Cardiac fibroblast (primary cell): Measurements from ENCODE around the gene CFAP61.
"Not testable (repeated sequence)": the region's sequence is repeated elsewhere in the genome, so short reads cannot be mapped to it uniquely, and the experiment has no call there.

ENCODE experiments used
- DNase-seq, 2 donors: peaks; one replicate each; pipeline versions ENCODE4 v3.0.0 to v3.0.0-alpha.2; 2010; ENCODE audit warnings: low read depth in 2 of 2
- H3K4me3 ChIP-seq, 2 donors: replicated peaks in 1 of 2; 1 replicate in 1 of 2; 2 replicates in 1 of 2; pipeline ENCODE4 v1.5.1; 2011; ENCODE audit warnings: low read depth in 2 of 2, low read length in 2 of 2, mild to moderate bottlenecking in 2 of 2, moderate library complexity in 1 of 2
- TF ChIP-seq, protein P1 (sequence below): IDR thresholded peaks from one replicate; pipeline ENCODE4 v1.5.1; 2011; ENCODE audit warnings: low read depth, mild to moderate bottlenecking, low read length, inconsistent platforms

Gene CFAP61

DNA sequence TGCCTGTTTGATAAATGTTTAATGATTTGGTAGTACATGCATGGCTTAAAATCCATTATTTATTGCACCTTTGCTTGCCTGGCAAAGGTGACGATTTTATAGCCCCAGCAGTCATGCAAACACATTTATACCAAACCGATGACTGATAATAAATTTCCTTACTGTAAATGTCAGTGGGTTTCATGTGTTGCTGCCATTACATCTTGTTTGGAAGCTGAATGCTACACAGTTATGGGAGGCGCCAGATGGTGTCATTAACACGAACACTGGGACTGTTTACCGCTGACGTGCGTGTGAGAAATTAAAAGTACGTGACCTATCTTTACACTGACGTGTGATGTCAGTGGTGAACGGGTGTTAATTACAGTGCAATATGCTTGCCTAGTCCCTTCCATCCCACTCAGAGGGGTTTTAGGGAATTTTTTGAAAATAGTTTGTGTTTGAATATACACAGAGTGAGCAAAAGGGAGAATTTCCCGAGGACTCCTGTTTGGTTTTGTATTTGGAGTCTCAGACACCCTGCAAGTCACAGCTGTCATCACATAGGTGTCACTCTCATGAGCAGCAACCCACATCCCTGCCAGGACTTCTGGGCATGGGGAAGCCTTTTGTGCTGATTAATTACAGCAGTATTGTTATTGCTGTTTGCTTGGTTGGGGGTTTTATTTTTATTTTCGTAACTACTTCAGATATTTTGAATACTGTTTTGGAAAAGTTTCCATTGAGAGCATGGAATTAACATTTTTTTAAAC, 163.8 kb downstream of the CFAP61 start:
- H3K4me3 ChIP-seq: no peak overlapping the region
- no peak for DNase-seq
- TF ChIP-seq, protein P1, sequence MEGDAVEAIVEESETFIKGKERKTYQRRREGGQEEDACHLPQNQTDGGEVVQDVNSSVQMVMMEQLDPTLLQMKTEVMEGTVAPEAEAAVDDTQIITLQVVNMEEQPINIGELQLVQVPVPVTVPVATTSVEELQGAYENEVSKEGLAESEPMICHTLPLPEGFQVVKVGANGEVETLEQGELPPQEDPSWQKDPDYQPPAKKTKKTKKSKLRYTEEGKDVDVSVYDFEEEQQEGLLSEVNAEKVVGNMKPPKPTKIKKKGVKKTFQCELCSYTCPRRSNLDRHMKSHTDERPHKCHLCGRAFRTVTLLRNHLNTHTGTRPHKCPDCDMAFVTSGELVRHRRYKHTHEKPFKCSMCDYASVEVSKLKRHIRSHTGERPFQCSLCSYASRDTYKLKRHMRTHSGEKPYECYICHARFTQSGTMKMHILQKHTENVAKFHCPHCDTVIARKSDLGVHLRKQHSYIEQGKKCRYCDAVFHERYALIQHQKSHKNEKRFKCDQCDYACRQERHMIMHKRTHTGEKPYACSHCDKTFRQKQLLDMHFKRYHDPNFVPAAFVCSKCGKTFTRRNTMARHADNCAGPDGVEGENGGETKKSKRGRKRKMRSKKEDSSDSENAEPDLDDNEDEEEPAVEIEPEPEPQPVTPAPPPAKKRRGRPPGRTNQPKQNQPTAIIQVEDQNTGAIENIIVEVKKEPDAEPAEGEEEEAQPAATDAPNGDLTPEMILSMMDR: no peak

DNA sequence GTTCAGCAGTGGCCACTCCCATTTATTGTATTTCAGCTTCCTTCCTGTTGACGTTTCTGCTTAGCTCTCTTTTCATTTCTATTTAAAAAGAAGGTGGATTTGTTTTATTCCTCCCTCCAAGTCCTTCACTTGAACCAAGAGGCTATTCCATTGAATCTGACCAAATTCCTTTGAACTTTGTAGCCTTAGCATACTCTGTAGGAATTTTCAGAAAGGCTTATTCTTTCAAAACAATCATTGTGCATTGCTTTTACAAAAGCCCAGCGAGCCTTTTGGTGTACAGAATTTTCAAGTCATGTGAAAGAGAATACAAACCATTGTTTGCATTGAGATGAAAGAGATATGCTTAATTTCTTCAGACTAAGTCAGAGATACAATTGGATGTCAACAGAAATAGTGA, 164.6 kb downstream of the CFAP61 start:
- no peak overlapping the region for H3K4me3 ChIP-seq
- TF ChIP-seq, protein P1: no peak
- DNase-seq: no peak

DNA sequence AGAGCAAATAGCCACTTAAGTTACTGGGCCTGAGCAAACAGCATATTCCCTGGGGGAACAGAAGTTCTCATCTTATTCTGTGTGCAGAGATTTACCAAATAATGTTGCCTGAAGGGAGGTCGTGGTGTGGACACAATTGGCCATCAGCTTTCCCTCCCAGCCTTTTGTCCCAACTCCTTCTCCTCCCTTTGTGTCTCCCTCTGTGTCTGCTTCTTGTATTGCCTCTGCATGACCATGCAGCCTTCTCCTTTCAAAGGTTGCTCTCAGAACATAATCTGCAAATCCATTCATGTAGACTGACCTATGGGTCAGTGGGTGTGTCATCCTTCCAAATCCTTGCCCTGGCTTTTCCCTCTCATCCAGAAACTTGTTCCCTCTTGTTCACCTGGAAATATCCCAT, 165.3 kb downstream of the CFAP61 start:
- no peak for DNase-seq

DNA sequence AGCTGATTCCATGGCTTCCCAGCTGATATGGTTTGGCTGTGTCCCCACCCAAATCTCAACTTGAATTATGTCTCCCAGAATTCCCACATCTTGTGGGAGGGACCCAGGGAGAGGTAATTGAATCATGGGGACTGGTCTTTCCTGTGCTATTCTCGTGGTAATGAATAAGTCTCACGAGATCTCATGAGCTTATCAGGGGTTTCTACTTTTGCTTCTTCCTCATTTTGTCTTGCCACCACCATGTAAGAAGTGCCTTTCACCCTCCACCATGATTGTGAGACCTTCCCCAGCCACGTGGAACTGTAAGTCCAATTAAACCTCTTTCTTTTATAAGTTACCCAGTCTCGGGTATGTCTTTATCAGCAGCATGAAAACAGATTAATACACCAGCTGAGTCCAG, 165.8 kb downstream of the CFAP61 start:
- not testable (repeated sequence) for DNase-seq, H3K4me3 ChIP-seq

More for the DNA sequence above, 165.3 kb downstream of the CFAP61 start:
- TF ChIP-seq, protein P1: no peak
- H3K4me3 ChIP-seq: no peak overlapping the region

DNA sequence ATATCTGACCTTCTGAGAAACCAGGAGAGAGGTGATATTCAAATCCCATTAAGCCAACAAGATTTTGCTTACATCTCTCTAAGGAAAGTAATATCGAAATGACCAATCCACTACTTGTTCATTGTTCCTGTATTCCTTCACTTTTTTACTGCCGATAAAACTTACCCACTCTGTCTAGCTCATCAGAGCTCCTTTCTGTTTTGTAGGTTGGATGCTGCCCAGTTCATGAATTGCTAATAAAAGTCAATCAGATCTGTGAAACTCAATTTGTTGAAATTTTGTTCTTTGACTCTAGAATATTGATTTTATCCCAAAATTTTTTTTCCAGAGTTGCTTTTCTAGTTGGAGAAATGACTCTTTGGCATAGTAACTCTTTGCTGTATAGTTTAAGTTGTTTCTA, 166.7 kb downstream of the CFAP61 start:
- DNase-seq: no peak
- H3K4me3 ChIP-seq: no peak overlapping the region
- TF ChIP-seq, protein P1: no peak

DNA sequence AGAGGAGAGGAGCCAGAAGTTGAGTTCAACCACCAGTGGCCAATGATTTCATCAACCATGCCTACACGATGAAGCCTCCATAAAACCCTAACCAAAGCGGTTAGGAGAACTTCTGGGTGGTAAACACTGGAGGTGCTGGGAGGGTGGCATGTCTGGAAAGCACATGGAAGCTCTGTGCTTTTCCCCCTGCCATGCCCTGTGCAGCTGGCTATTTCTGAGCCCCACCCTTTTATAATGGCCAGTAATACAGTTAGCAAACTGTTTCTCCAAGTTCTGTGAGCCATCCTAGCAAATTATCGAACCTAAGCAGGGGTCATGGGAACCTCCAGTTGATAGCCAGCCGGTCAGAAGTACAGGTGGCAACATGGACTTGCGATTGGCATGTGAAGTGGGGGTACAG, 167.8 kb downstream of the CFAP61 start:
- TF ChIP-seq, protein P1: no peak
- DNase-seq: no peak
- H3K4me3 ChIP-seq: no peak overlapping the region

DNA sequence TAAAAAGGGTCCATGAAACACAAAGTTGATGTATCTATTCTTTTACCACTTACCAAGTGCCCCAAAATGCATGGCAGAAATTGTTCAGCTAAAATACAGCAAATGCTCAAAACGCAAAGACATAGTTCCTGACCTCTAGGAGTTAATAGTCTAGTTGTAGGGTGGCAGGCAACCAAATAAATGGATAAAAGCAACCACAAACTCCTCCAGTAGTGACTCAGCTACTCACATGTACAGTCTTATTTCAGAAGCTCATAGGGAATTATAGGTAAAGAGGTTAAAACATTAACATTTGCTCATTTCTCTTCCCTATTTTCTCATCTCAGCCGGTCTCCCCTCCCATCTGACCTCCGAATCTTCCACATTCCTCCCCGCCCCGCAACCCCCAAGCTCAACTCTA, 171.6 kb downstream of the CFAP61 start:
- TF ChIP-seq, protein P1: no peak
- no peak for DNase-seq

More for the DNA sequence above, 171.6 kb downstream of the CFAP61 start:
- no peak overlapping the region for H3K4me3 ChIP-seq
